ENCODE measurements around the gene USP25. TPM values are rescaled to one million over a fixed set of nuclear protein-coding genes. Genes with fewer than 3 reads are reported as not detected.

The USP25 gene
- total and polyA plus RNA-seq, 9 of the 15 experiments (the other 6 are each of a cell fraction or from before 2014, with no cell fraction given) = 7.8 to 44.9 (median 31.4) TPM

GRCh38 chr21:15761507-15762100 is 31.8 kb downstream of the USP25 start:
- CTCF ChIA-PET (ENCODE audit: low intra/inter-chr PET ratio) = no interaction called here
- no peak for TF ChIP-seq ZBTB2 (IDR thresholded peaks at IDR 0.05)
- no peak for TF ChIP-seq ZNF124 (CRISPR knock-in tag; IDR thresholded peaks at IDR 0.05)
- peak; percentile 59 for TF ChIP-seq NFIC (IDR thresholded peaks at IDR 0.05)

GRCh38 chr21:15763359-15763758 is 33.6 kb downstream of the USP25 start:
- H3K9me3 ChIP-seq (replicated peaks; ENCODE audit: control insufficient read depth, insufficient read depth, low read depth, low read length) = peaks cover 3% of the 10 kb centered on the region; the same call in 1 of the 2 replicates
- H2AFZ ChIP-seq (ENCODE audit: low read depth, low read length) = no peak overlapping the region
- ATAC-seq (no peak), FAIRE-seq (no peak), DNase-seq (ENCODE audit: extremely low read depth in 1 of 4, low spot score in 3 of 4) (no peak)
- no peak overlapping the region for H3K27ac ChIP-seq (ENCODE audit: extremely low read depth, low read depth, low read length)
- H3K9me1 ChIP-seq (ENCODE audit: control insufficient read depth, insufficient read depth, low read length) = no peaks in the 10 kb centered on the region
- no peak overlapping the region for H3K4me3 ChIP-seq
- ChIA-PET CTCF (ENCODE audit: low intra/inter-chr PET ratio) (no interaction called here), POLR2A (interaction anchor here (1.0 kb wide), 1 partner anchor 12 kb away, joined by 3 read pairs; no protein-coding TSS in a partner anchor)
- no peaks in the 10 kb centered on the region for H3K27me3 ChIP-seq (ENCODE audit: control insufficient read depth in 2 of 2, insufficient read depth in 2 of 2, low read length in 2 of 2)
- no peaks in the 10 kb centered on the region for H4K20me1 ChIP-seq (replicated peaks; ENCODE audit: control insufficient read depth, insufficient read depth, low read length)
- no TSS peak for BruUV-seq (replicated peaks)
- H3K9ac ChIP-seq (ENCODE audit: insufficient read depth in 1 of 2, low read depth in 2 of 2, low read length in 2 of 2) = no peak overlapping the region
- H3K4me1 ChIP-seq (replicated peaks in 1 of 2; ENCODE audit: control insufficient read depth in 2 of 2, insufficient read depth in 2 of 2, low read length in 2 of 2) = no peaks in the 10 kb centered on the region; a peak in 1 of 5 replicates
- no peak overlapping the region for H3K4me2 ChIP-seq (ENCODE audit: insufficient read depth, low read length)
- in situ Hi-C loops (cut with MboI) (no loop called here), intact Hi-C loops (cut with micrococcal nuclease) (no loop called here)
- peaks cover 46% of the 10 kb centered on the region for H3K36me3 ChIP-seq (ENCODE audit: control insufficient read depth, insufficient read depth, low read length)
- 95% methylated on average over 1 of the region's 1 CpG for WGBS (ENCODE audit: insufficient coverage, low coverage, missing lambda C conversion rate)
- peaks cover 92% of the 10 kb centered on the region for H3K79me2 ChIP-seq (ENCODE audit: control insufficient read depth, insufficient read depth, low read length)
- no peak for TF ChIP-seq PBX2 (CRISPR knock-in tag; IDR thresholded peaks at IDR 0.05; ENCODE audit: low read depth)
- TF ChIP-seq PBX2 (tag; conservative IDR thresholded peaks at IDR 0.05; ENCODE audit: low read depth) = no peak
- no peak for TF ChIP-seq SPI1 (IDR thresholded peaks at IDR 0.05; ENCODE audit: borderline replicate concordance, low read depth, low read length)
- TF ChIP-seq L3MBTL2 (IDR thresholded peaks at IDR 0.05) = no peak
- no peak for TF ChIP-seq PTBP1 (IDR thresholded peaks at IDR 0.05; ENCODE audit: low read depth, low read length)
- no peak for TF ChIP-seq FOXA1 (IDR thresholded peaks at IDR 0.05; ENCODE audit: borderline replicate concordance)
- TF ChIP-seq EP400 (IDR thresholded peaks at IDR 0.05) = no peak
- TF ChIP-seq KAT2B (IDR thresholded peaks at IDR 0.05; ENCODE audit: low read depth, low read length) = no peak
- no peak for TF ChIP-seq RFX7 (CRISPR knock-in tag; IDR thresholded peaks at IDR 0.05)
- TF ChIP-seq PCBP2 (IDR thresholded peaks at IDR 0.05; ENCODE audit: low read depth, low read length, poor library complexity, severe bottlenecking) = no peak

More at GRCh38 chr21:15761507-15762100, 31.8 kb downstream of the USP25 start:
- in situ Hi-C loops (cut with MboI) (no loop called here), intact Hi-C loops (cut with micrococcal nuclease) (no loop called here)
- 80% methylated on average over 7 of the region's 7 CpGs for WGBS (ENCODE audit: insufficient coverage, low coverage, missing lambda C conversion rate)
- H3K4me3 ChIP-seq = no peak overlapping the region
- peaks cover 7% of the 10 kb centered on the region for H3K9me3 ChIP-seq (replicated peaks; ENCODE audit: control insufficient read depth, insufficient read depth, low read depth, low read length)
- FAIRE-seq (no peak), DNase-seq (ENCODE audit: extremely low read depth in 1 of 4, low spot score in 3 of 4) (no peak), ATAC-seq (no peak)
- no peak overlapping the region for H3K4me2 ChIP-seq (ENCODE audit: insufficient read depth, low read length)
- H3K9me1 ChIP-seq (ENCODE audit: control insufficient read depth, insufficient read depth, low read length) = no peaks in the 10 kb centered on the region
- no peaks in the 10 kb centered on the region for H4K20me1 ChIP-seq (replicated peaks; ENCODE audit: control insufficient read depth, insufficient read depth, low read length)
- H2AFZ ChIP-seq (ENCODE audit: low read depth, low read length) = no peak overlapping the region
- H3K4me1 ChIP-seq (replicated peaks in 1 of 2; ENCODE audit: control insufficient read depth in 2 of 2, insufficient read depth in 2 of 2, low read length in 2 of 2) = no peaks in the 10 kb centered on the region; a peak in 1 of 5 replicates
- no peak overlapping the region for H3K27ac ChIP-seq (ENCODE audit: extremely low read depth, low read depth, low read length)
- no peaks in the 10 kb centered on the region for H3K27me3 ChIP-seq (ENCODE audit: control insufficient read depth in 2 of 2, insufficient read depth in 2 of 2, low read length in 2 of 2)
- peaks cover 96% of the 10 kb centered on the region for H3K79me2 ChIP-seq (ENCODE audit: control insufficient read depth, insufficient read depth, low read length)
- POLR2A ChIA-PET = no interaction called here
- no peak overlapping the region for H3K9ac ChIP-seq (ENCODE audit: insufficient read depth in 1 of 2, low read depth in 2 of 2, low read length in 2 of 2)
- peaks cover 43% of the 10 kb centered on the region for H3K36me3 ChIP-seq (ENCODE audit: control insufficient read depth, insufficient read depth, low read length)
- no TSS peak for BruUV-seq (replicated peaks)
